Measurements from ENCODE around the gene LCK.
A peak's percentile ranks its signal among the peaks of the same experiment; 100 is the strongest.
"Not testable (repeated sequence)": the region's sequence is repeated elsewhere in the genome, so short reads cannot be mapped to it uniquely, and the experiment has no call there.

LCK gene

GRCh38 chr1:32274646-32275340 lies 23.7 kb downstream of the LCK start:
- DNase-seq = no peak

- no peak for DNase-seq
Observed at GRCh38 chr1:32275424-32275823, 24.4 kb downstream of the LCK start.

- DNase-seq = no peak
Observed at GRCh38 chr1:32276032-32276782, 25.1 kb downstream of the LCK start.

GRCh38 chr1:32284777-32285176 lies 33.7 kb downstream of the LCK start:
- not testable (repeated sequence) for DNase-seq

GRCh38 chr1:32285658-32286057 lies 34.6 kb downstream of the LCK start:
- DNase-seq = no peak

GRCh38 chr1:32286763-32287162 lies 35.7 kb downstream of the LCK start:
- no peak for DNase-seq

- no peak for DNase-seq
Observed at GRCh38 chr1:32289256-32289655, 38.2 kb downstream of the LCK start.

- peak; percentile 50 for DNase-seq
Observed at GRCh38 chr1:32291145-32291707, 40.2 kb downstream of the LCK start.

- DNase-seq = peak; percentile 97
Observed at GRCh38 chr1:32291708-32292538, 40.9 kb downstream of the LCK start, which contains the start of gene HDAC1. TSS of gene HDAC1 (plus strand) at chr1:32292083. CDS start at chr1:32292170, 87 bp downstream.

GRCh38 chr1:32298211-32298610 lies 47.1 kb downstream of the LCK start:
- not testable (repeated sequence) for DNase-seq

GRCh38 chr1:32299327-32299726 lies 48.3 kb downstream of the LCK start:
- DNase-seq = no peak

GRCh38 chr1:32303358-32303757 lies 52.3 kb downstream of the LCK start:
- DNase-seq = no peak

GRCh38 chr1:32303997-32304622 lies 53.0 kb downstream of the LCK start:
- DNase-seq = peak; percentile 6

GRCh38 chr1:32305310-32305709 lies 54.2 kb downstream of the LCK start:
- DNase-seq = no peak

GRCh38 chr1:32307324-32307723 lies 56.3 kb downstream of the LCK start:
- no peak for DNase-seq

GRCh38 chr1:32309960-32310359 lies 58.9 kb downstream of the LCK start:
- DNase-seq = no peak

- no peak for DNase-seq
Observed at GRCh38 chr1:32311709-32312393, 60.8 kb downstream of the LCK start.

- no peak for DNase-seq
Observed at GRCh38 chr1:32316903-32317277, 65.8 kb downstream of the LCK start.

GRCh38 chr1:32318127-32318869 lies 67.2 kb downstream of the LCK start:
- DNase-seq = no peak

- DNase-seq = no peak
Observed at GRCh38 chr1:32321712-32322291, 70.7 kb downstream of the LCK start.

- no peak for DNase-seq
Observed at GRCh38 chr1:32327204-32327603, 76.1 kb downstream of the LCK start.

Data from fibroblast of skin of abdomen (primary cell).